Measurements from ENCODE around the gene GHSR. TPM values are rescaled to one million over a fixed set of nuclear protein-coding genes. Genes with fewer than 3 reads are reported as not detected.

GHSR gene
- total RNA-seq, 2 experiments from 2014 or later = not detected

DNA sequence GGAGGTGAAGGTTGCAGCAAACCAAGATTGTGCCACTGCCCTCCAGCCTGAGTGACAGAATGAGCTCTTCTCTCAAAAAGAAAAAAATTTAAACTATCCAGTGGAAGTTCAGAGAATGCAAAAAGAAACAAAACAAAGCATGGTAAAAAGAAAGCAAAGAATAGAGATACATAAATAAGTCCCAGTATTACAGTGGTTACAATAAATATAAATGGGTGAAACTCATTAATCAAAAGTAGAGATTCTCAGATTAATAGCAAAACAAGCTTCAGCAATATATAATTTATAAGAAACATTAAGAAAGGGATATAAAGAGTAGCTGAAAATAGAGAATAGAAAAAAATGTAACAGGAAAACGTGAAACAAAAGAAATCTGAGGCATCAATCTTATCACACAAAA is 23.6 kb upstream of the GHSR start:
- H3K36me3 ChIP-seq (ENCODE audit: insufficient read depth, low read length) = no peaks in the 10 kb centered on the region
- POLR2A ChIA-PET = no interaction called here
- no peaks in the 10 kb centered on the region for H3K4me1 ChIP-seq (ENCODE audit: insufficient read depth, low read length, poor library complexity, severe bottlenecking)
- TF ChIP-seq, protein P1, sequence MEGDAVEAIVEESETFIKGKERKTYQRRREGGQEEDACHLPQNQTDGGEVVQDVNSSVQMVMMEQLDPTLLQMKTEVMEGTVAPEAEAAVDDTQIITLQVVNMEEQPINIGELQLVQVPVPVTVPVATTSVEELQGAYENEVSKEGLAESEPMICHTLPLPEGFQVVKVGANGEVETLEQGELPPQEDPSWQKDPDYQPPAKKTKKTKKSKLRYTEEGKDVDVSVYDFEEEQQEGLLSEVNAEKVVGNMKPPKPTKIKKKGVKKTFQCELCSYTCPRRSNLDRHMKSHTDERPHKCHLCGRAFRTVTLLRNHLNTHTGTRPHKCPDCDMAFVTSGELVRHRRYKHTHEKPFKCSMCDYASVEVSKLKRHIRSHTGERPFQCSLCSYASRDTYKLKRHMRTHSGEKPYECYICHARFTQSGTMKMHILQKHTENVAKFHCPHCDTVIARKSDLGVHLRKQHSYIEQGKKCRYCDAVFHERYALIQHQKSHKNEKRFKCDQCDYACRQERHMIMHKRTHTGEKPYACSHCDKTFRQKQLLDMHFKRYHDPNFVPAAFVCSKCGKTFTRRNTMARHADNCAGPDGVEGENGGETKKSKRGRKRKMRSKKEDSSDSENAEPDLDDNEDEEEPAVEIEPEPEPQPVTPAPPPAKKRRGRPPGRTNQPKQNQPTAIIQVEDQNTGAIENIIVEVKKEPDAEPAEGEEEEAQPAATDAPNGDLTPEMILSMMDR (conservative IDR thresholded peaks at IDR 0.05; ENCODE audit: low read length) = no peak
- TF ChIP-seq EZH2phosphoT487 (IDR thresholded peaks at IDR 0.05; ENCODE audit: borderline replicate concordance, low read depth, low read length) = no peak
- H3K4me3 ChIP-seq (ENCODE audit: low read depth, low read length, poor library complexity, severe bottlenecking) = no peak overlapping the region
- no peaks in the 10 kb centered on the region for H3K79me2 ChIP-seq (ENCODE audit: insufficient read depth, low read depth, low read length)
- intact Hi-C loops (cut with micrococcal nuclease; ENCODE audit: unreplicated experiment) = no loop called here
- H3K9me2 ChIP-seq (ENCODE audit: insufficient read depth, low read length) = no peaks in the 10 kb centered on the region
- H3K4me2 ChIP-seq (ENCODE audit: low read length) = no peak overlapping the region
- no TSS peak for BruUV-seq (replicated peaks)
- H2AFZ ChIP-seq (ENCODE audit: low read length) = no peak overlapping the region
- H3K27ac ChIP-seq (ENCODE audit: low read depth, low read length, poor library complexity, severe bottlenecking) = no peak overlapping the region
- no peak for DNase-seq (ENCODE audit: low spot score)
- CTCF ChIA-PET (ENCODE audit: unreplicated experiment) = no interaction called here
- H3K9me3 ChIP-seq (ENCODE audit: low read length) = no peaks in the 10 kb centered on the region
- H4K20me1 ChIP-seq (ENCODE audit: insufficient read depth, low read length) = no peaks in the 10 kb centered on the region

DNA sequence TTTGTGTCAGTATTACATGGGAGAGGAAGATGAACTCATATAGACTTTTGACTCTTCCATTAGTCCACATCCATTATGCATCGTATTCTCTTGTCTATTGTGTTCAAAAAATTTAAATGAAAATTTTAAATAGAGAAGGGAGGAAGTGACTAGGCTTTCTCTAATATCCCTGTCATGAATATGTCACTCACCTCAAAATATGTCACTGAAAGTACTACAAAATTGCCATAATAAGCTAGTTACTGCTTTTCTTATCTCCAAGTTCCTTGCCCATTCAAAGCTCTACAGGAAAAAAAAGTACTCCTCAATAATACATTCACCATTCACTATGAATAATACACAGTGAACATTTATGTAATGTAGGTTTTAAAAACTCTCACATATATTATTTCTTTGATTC is 22.3 kb upstream of the GHSR start:
- H3K9me3 ChIP-seq (ENCODE audit: low read length) = no peaks in the 10 kb centered on the region
- DNase-seq (ENCODE audit: low spot score) = no peak
- no peaks in the 10 kb centered on the region for H3K9me2 ChIP-seq (ENCODE audit: insufficient read depth, low read length)
- intact Hi-C loops (cut with micrococcal nuclease; ENCODE audit: unreplicated experiment) = no loop called here
- BruUV-seq (replicated peaks) = no TSS peak
- no peaks in the 10 kb centered on the region for H3K4me1 ChIP-seq (ENCODE audit: insufficient read depth, low read length, poor library complexity, severe bottlenecking)
- no peaks in the 10 kb centered on the region for H4K20me1 ChIP-seq (ENCODE audit: insufficient read depth, low read length)
- H3K27ac ChIP-seq (ENCODE audit: low read depth, low read length, poor library complexity, severe bottlenecking) = no peak overlapping the region
- no peak for TF ChIP-seq EZH2phosphoT487 (IDR thresholded peaks at IDR 0.05; ENCODE audit: borderline replicate concordance, low read depth, low read length)
- TF ChIP-seq, protein P1 (conservative IDR thresholded peaks at IDR 0.05; ENCODE audit: low read length) = no peak
- ChIA-PET CTCF (ENCODE audit: unreplicated experiment) (no interaction called here), POLR2A (no interaction called here)
- H3K36me3 ChIP-seq (ENCODE audit: insufficient read depth, low read length) = no peaks in the 10 kb centered on the region
- no peak overlapping the region for H3K4me3 ChIP-seq (ENCODE audit: low read depth, low read length, poor library complexity, severe bottlenecking)
- H2AFZ ChIP-seq (ENCODE audit: low read length) = no peak overlapping the region
- no peak overlapping the region for H3K4me2 ChIP-seq (ENCODE audit: low read length)
- no peaks in the 10 kb centered on the region for H3K79me2 ChIP-seq (ENCODE audit: insufficient read depth, low read depth, low read length)

DNA sequence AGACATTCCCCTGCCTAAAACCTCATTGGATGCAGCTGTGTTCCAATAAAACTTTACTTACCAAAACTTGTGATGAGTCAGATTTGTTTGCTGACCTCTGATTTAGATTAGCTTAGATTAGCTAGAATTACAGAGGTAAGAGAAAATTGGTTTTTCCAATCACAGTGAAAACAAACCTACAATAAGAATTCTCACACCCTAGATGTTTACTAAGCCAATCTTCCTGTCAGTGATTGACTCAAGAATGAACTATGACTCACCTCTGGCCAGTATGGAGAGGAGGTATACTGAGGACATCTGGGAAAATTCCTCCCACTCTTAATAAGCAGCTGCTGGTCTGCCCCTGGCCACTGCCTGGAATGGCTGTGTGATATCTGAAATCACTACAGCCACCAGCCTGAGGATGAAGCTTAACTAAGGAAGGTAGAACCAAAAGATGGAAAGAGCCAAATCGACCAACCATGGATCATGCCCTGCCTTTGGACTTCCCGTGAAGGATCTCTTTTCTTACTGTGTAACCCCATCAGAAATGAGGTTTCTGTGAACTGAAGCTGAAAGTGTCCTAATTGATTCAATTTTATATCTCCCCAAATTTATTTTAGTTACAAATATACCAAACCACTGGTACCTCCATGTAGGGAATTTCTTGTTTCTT is 19.0 kb upstream of the GHSR start:
- Histone ChIP-seq H3K79me2 (ENCODE audit: insufficient read depth, low read depth, low read length) (no peaks in the 10 kb centered on the region), H3K27ac (ENCODE audit: low read depth, low read length, poor library complexity, severe bottlenecking) (no peak overlapping the region), H4K20me1 (ENCODE audit: insufficient read depth, low read length) (no peaks in the 10 kb centered on the region), H3K4me3 (ENCODE audit: low read depth, low read length, poor library complexity, severe bottlenecking) (no peak overlapping the region), H3K9me2 (ENCODE audit: insufficient read depth, low read length) (no peaks in the 10 kb centered on the region), H2AFZ (ENCODE audit: low read length) (no peak overlapping the region), H3K4me2 (ENCODE audit: low read length) (no peak overlapping the region), H3K36me3 (ENCODE audit: insufficient read depth, low read length) (no peaks in the 10 kb centered on the region), H3K4me1 (ENCODE audit: insufficient read depth, low read length, poor library complexity, severe bottlenecking) (no peaks in the 10 kb centered on the region), H3K9me3 (ENCODE audit: low read length) (no peaks in the 10 kb centered on the region)
- CTCF ChIA-PET (ENCODE audit: unreplicated experiment) = no interaction called here
- POLR2A ChIA-PET = interaction anchor here (0.6 to 0.7 kb wide), 3 partner anchors 12 to 700 kb away, joined by 3 read pairs; no protein-coding TSS in a partner anchor
- no peak for DNase-seq (ENCODE audit: low spot score)
- intact Hi-C loops (cut with micrococcal nuclease; ENCODE audit: unreplicated experiment) = no loop called here
- no peak for TF ChIP-seq EZH2phosphoT487 (IDR thresholded peaks at IDR 0.05; ENCODE audit: borderline replicate concordance, low read depth, low read length)
- TF ChIP-seq, protein P1 (conservative IDR thresholded peaks at IDR 0.05; ENCODE audit: low read length) = no peak
- BruUV-seq (replicated peaks) = no TSS peak

Data from OCI-LY7 (cell line).